AG10803 (cell line): ENCODE data around the gene PZP.

Experiments
- DNase-seq: peaks from one replicate; pipeline ENCODE4 v3.0.0; 2010; ENCODE audit warnings: low read depth
- H3K4me3 ChIP-seq: 2 replicates; pipeline ENCODE4 v1.5.1; 2011; ENCODE audit warnings: mild to moderate bottlenecking, low read length, control low read depth
- TF ChIP-seq, protein P1 (sequence below): conservative IDR thresholded peaks from 2 replicates; pipeline ENCODE4 v1.5.1; 2011; ENCODE audit warnings: mild to moderate bottlenecking, low read length, control low read depth, inconsistent platforms

PZP gene

GRCh38 chr12:9134981-9135628, 73.1 kb downstream of the PZP start:
- DNase-seq: no peak
- TF ChIP-seq, protein P1, sequence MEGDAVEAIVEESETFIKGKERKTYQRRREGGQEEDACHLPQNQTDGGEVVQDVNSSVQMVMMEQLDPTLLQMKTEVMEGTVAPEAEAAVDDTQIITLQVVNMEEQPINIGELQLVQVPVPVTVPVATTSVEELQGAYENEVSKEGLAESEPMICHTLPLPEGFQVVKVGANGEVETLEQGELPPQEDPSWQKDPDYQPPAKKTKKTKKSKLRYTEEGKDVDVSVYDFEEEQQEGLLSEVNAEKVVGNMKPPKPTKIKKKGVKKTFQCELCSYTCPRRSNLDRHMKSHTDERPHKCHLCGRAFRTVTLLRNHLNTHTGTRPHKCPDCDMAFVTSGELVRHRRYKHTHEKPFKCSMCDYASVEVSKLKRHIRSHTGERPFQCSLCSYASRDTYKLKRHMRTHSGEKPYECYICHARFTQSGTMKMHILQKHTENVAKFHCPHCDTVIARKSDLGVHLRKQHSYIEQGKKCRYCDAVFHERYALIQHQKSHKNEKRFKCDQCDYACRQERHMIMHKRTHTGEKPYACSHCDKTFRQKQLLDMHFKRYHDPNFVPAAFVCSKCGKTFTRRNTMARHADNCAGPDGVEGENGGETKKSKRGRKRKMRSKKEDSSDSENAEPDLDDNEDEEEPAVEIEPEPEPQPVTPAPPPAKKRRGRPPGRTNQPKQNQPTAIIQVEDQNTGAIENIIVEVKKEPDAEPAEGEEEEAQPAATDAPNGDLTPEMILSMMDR: no peak
- no peak overlapping the region for H3K4me3 ChIP-seq

DNA sequence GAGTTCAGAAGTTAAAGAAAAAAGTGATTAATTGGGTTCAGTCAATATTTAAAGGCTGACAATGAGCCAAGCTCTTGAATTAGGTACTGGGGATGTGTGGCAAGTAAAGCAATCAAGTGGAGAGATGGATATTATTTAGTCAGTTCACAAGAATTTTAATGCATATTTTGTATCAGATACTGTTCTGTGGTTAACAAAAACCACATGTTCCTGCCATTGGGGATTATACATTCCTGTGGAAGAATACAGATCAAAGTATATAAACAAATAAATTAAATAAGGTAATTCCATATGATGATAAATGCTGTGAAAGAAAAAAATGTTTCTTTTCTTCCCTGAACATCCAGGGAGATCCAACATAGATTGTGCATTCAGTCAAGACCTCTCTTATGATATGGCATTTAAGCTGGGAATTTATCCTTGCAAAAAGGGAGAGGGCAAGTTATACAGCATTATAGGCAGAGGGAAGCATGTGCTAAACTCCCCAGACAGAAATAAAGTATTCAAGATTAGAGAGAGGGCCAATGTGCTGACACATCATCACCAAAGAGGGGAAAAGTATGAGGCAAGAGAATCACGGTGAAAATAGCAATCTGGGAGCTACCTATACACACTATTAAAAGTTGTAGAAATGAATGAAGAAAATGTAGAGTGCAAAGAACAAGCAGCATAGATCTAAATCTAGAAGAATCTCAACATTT, 74.8 kb downstream of the PZP start:
- no peak overlapping the region for H3K4me3 ChIP-seq
- TF ChIP-seq, protein P1: no peak
- no peak for DNase-seq

DNA sequence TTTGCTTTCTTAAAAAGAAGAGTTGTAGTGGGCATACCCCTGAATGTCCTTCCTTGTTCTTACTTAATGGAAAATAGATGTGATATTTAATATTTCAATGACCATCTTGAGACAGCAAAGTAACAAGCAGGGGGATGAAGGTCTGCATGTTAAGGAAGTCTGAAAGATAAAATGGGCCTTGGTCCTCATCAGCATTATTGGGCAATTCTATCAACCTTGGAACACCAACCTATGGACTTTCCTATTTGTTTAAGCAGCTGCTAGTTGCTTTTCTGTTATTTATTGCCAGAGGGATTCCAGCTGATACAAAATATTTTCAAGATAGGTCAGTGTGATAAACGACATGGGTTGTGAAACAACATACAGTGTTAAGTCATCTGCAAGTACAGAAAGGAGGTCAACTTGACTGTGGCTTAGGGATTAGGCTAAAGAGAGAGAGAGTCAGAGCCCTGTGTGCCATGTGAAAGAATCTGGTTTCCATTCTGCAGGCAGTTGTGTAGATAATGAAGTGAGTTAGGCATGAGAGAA, 76.1 kb downstream of the PZP start:
- DNase-seq: no peak
- no peak overlapping the region for H3K4me3 ChIP-seq
- TF ChIP-seq, protein P1: no peak

DNA sequence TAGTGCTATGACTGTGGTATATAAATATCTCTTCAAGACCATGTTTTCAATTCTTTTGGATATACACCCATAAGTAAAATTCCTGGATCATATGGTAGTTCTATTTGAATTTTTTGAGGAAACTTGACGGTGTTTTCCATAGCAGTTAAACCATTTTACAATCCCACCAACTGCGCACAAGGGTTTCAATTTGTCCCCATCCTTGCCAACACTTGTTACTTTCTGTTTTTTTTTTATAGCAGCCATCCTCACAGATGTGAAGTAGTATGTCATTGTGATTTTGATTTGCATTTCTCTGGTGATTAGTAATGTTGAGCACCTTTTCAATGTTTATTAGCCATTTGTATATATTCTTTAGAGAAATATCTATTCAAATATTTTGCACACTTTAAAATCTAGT, 78.0 kb downstream of the PZP start:
- no peak for DNase-seq
- TF ChIP-seq, protein P1: no peak
- no peak overlapping the region for H3K4me3 ChIP-seq

DNA sequence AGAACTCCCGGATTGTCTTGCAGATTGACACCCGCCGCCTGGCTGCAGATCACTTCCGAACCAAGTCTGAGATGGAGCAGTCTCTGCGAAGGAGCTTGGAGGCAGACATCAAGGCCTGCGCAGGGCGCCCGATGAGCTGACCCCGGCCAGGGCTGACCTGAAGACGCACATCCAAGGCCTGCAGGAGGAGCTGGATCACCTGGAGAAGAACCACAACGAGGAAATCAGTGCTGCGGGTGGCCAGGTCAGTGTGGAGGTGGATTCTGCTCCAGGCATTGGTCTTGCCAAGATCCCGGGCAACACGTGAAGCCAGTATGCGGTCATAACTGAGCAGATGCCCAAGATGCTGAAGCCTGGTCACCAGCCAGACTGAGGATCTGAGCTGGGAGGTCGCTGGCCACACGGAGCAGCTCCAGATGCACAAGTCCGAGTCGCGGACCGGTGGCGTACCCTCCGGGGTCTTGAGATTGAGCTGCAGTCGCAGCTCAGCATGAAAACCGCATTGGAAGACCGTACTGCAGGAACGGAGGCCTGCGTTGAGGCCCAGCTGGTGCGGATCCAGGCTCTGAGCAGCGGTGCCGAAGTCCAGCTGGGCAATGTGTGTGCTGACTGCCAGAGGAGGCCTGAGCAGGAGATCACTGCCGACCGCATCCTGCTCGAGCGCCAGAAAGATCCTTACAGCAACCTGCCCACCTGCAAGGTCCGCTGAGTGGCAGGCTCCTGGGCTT, 80.1 kb downstream of the PZP start:
- no peak overlapping the region for H3K4me3 ChIP-seq
- DNase-seq: no peak
- TF ChIP-seq, protein P1: no peak

- DNase-seq: no peak
- TF ChIP-seq, protein P1: no peak
Observed at GRCh38 chr12:9127484-9127883, 80.7 kb downstream of the PZP start.

More at GRCh38 chr12:9127484-9127883, 80.7 kb downstream of the PZP start:
- H3K4me3 ChIP-seq: no peak overlapping the region
